GM13976 (cell line): ENCODE data around the gene TMEM208.

Source experiments
- DNase-seq: peaks from one replicate; pipeline ENCODE4 v3.0.0; 2012; ENCODE audit warnings: low spot score
- CTCF ChIP-seq: IDR thresholded peaks from 2 replicates; pipeline ENCODE4 v1.5.1; 2012; ENCODE audit warnings: borderline replicate concordance, mild to moderate bottlenecking; ENCODE audit not compliant: insufficient read depth; ENCODE audit errors: extremely low read depth, missing control alignments, control extremely low read depth
- in situ Hi-C: fragments of 300-500 bp; cut with MboI; formaldehyde crosslinking; loops from one replicate; pipeline ENCODE4 v1.12.0; 2022; ENCODE audit warnings: low sequenced_read_pairs, mixed read lengths, inconsistent platforms; ENCODE audit not compliant: unreplicated experiment

Gene TMEM208

DNA sequence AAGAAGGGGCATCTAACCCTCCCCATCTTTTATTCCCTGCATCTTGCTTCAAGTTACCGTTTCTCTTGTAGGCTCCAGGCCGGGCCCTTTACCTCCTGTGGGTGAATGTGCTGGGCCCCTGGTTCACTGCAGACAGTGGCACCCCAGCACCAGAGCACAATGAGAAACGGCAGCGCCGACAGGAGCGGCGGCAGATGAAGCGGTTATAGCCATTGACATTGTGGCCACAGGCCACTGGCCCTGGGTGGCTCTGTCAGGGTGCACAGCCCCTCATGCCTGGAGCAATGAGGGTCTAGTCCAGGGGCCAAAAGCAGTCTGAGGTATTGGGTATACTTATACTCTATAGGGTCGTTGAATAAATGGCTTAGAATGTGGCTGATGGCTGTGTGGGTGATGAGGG is 2.0 kb downstream of the TMEM208 start:
- in situ Hi-C loops: no loop called here
- no peak for DNase-seq
- no peak for TF ChIP-seq CTCF

DNA sequence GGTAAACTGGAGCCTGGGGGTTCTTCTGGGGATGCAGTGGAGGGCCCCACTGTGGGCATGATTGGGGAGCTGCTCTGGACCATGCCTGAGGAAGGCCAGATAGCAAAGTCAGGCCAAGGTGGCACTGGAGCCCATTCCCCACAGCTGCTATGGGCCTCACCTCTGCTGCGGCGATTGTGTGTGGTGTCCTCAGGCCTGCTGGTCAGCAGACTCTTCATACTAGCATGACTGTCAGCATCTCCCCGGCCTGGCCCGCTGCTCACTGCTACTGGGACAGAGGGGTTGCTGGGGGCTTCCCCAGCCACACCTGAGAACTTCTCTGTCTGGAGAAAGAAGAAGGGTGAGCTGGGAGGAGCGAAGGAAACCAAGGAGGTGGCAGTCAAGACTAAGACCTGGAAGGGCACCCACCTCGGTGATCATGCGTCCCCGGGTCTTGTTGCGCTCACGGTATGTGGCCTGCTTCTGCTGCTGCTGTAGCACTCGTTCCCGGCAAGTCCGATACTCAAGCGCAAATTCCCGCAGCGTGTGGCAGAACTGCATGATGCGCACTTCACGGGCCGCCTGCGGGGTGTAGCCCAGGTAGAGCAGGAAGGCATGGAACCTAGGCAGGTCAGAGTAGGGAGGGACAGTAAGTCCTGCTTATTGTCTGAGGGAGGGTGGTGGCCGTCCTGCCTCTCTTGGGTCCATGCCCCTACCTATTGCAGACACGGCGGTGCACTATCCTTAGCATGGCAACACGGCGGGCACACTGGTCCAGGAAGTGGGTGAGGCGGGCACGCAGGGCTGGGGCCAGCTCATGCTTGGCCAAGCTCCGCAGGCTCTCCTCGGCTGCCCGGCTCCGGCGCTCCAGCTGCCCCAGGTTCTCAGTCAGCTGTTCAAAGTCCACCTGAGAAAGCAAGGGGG is 3.2 kb downstream of the TMEM208 start:
- TF ChIP-seq CTCF: no peak
- in situ Hi-C loops: no loop called here
- no peak for DNase-seq

DNA sequence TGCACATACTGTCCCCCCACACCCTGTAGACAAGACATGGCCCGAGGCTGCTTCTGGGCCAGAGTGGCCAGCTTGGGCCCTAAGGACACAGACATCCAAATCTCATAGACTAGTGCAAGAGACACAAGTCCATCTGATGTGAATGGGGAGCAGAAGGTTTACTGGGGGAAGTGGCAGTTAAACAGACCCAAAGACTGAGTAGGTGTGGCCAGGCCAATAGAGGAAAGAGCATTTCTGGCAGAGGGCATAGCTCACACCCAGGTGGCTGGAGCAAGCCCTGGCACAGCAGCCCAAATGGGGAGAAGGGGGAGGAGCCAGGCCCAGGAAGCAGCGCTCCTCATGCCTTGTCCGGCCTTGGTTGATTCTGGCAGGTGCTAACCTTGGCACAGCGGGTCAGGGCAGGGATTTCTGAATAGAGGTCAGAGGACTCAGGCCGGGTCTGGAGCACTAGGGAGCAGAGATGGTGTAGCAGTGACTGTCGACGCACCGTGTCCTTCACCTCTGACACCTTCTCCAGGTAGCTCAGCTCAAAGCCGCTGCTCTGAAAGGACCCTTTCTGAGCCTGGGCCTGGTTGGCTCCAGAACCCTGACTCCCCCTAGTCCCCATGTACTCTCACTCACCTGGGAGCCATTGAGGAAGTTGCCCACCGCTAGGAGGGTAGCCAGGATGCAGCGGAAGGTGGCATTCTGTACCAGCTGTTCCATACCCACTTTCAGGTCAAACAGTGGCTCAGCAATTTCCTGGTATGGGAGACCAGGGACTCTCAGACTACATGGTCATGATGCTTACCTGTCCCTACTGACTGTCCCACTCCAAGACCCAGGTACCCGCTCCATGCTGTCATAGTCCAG is 4.1 kb downstream of the TMEM208 start:
- DNase-seq: no peak
- in situ Hi-C loops: no loop called here
- no peak for TF ChIP-seq CTCF

DNA sequence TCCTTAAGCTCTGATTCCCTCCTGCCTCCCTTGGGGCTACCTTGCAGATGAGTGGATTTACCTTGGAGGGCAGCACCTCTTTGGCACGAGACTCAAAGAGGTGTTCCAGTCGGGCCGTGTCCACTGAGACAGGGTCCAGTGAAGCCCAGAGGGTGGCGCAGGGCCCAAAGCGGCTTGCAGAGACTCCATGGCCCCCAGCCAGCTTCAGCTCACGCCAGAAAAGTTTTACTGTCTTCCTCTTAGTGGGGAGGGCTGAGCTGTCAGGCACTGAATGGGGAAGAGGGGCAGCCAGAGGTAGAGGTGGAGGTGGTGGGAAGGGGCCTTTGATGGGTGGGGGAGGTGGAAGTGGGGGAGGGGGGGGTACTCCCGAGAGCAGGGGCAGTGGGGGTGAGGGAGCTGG is 6.7 kb downstream of the TMEM208 start:
- no peak for DNase-seq
- no peak for TF ChIP-seq CTCF
- in situ Hi-C loops: no loop called here

- TF ChIP-seq CTCF: no peak
- DNase-seq: no peak
- in situ Hi-C loops: no loop called here
Observed at GRCh38 chr16:67234180-67234597, 7.3 kb downstream of the TMEM208 start.

DNA sequence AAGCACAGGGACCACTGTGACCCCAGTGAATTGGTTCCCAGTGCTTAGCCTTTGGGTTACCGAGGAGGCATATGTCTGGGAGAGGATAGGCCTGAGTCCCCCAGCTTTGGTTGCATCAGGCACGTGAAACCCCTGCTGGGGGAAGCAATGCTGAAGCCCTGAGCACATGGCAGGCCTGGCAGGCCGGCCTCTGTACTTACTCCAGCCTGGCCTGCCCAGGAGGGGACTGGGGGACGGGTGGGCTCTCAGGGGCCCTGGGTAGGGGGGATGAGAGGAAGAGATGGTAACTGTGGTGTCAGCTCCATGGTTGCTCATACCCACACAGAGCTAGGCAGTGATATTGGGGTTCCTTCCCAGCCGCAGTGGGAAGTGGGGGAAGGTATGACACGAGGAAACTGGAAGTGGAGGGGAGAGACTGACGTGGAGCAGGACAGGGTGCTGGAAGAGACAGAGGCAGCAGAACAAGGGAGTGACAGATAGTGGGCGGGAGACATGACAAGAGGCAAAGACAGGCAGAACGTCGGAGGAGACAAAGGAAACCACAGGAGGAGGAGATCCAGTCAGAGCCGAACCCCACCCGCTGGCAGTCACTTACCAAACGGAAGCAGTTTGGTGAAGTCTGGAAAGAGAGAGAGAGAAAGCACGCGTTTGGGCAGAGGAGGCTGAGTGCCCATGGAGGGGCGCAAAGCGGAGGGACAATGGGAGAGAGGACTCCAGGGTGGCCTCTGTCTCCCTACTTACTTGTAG is 9.1 kb downstream of the TMEM208 start:
- DNase-seq: no peak
- TF ChIP-seq CTCF: no peak
- in situ Hi-C loops: no loop called here
